K562 treated with DMSO at 1 percent for 4 hours (cell line): Measurements from ENCODE around the gene RPP30. TPM values are rescaled to one million over a fixed set of nuclear protein-coding genes. Genes with fewer than 3 reads are reported as not detected.

Source experiments
- total RNA-seq: library from RNA; unstranded; fragments of 300-600 nt; gene quantifications from 2 replicates; pipeline ENCODE4 v1.2.3, GENCODE V29; 2022; ENCODE audit not compliant: insufficient read depth

The RPP30 gene
- 35.0 and 43.5 TPM in 2 replicates for total RNA-seq

GRCh38 chr10:90871766-90872647 lies at the start of gene RPP30:
Gene RPP30, plus strand, starts transcription at chr10:90871974. Its CDS starts 13 bp downstream, at chr10:90871987.

GRCh38 chr10:90857635-90858460 lies 13.9 kb upstream of the RPP30 start, which contains the start of gene HTR7:
Gene HTR7, minus strand, starts transcription at chr10:90858039. Its CDS starts 368 bp downstream, at chr10:90857671.

GRCh38 chr10:90920986-90921666 lies 49.4 kb downstream of the RPP30 start, which contains the start of gene ANKRD1:
Gene ANKRD1, minus strand, starts transcription at chr10:90921087. Its CDS starts 60 bp downstream, at chr10:90921027.

Other genes with a start within 250 kb of the RPP30 start
- gene HTR7, start 13.9 kb upstream of the RPP30 start, total RNA-seq: 0.31 TPM in 1 of 2 replicates, not detected in the other
- gene ANKRD1, start 49.1 kb downstream of the RPP30 start, total RNA-seq: not detected in 2 replicates